ENCODE measurements around the gene GALNT17.

Gene GALNT17

DNA sequence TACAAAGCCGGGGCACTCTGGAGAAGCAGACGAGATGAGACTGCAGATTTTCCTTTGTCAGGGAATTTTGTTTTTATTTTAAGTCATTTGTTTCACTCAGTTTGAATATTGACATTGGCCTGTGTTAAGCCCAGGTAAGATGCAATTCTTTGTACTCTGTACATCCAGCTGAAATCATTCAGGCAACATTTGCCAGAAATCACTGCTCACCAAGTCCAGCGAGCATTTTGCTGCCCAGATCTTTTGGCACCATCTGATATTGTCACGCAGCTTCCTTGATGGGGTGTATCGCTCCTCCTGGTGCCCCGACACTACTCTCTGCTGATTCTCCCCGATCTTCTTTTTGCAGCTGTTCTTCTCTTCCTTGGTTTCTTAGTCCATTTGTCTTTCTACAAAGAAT lies 261.7 kb downstream of the GALNT17 start:
- H3K27ac ChIP-seq (ENCODE audit: low read length): no peak overlapping the region
- DNase-seq: no peak
- H3K9me2 ChIP-seq (replicated peaks; ENCODE audit: insufficient read depth, low read length): no peaks in the 10 kb centered on the region
- H3K4me3 ChIP-seq (ENCODE audit: low read length): no peak overlapping the region
- H4K20me1 ChIP-seq (ENCODE audit: insufficient read depth, low read length): no peaks in the 10 kb centered on the region
- H3K4me1 ChIP-seq (ENCODE audit: low read length): no peaks in the 10 kb centered on the region
- H3F3A ChIP-seq (ENCODE audit: insufficient read depth, low read length): no peaks in the 10 kb centered on the region
- TF ChIP-seq EZH2phosphoT487 (IDR thresholded peaks at IDR 0.05; ENCODE audit: low read length): no peak
- no peaks in the 10 kb centered on the region for H3K36me3 ChIP-seq (replicated peaks; ENCODE audit: insufficient read depth, low read length)
- no peak overlapping the region for H3K9ac ChIP-seq (ENCODE audit: low read length)
- H3K9me3 ChIP-seq (replicated peaks; ENCODE audit: insufficient read depth, low read length): no peaks in the 10 kb centered on the region
- H3K4me2 ChIP-seq (ENCODE audit: low read depth, low read length): no peak overlapping the region
- H3K27me3 ChIP-seq (replicated peaks; ENCODE audit: insufficient read depth, low read length): no peaks in the 10 kb centered on the region
- H2AFZ ChIP-seq (ENCODE audit: low read length): no peak overlapping the region
- H3K79me2 ChIP-seq (ENCODE audit: low read length): no peaks in the 10 kb centered on the region

DNA sequence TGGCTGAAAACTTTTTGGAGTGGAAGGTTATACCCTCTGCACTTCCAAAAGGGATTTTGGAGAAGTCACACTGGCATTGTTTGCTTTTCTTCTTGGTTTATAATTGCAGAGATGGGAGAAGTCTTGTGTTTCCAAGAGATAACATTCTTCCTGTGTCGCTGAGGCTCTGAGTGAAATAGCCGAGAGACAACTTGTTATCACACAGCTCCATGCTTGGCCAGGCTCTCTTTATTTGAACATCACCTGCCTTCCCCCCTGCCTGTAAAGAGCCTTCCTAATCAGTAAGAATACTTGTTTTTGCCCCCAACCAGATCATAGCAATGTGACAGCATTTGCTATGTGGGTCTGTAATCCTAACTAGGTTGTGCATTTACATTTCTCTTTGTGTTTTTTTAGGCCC lies 270.7 kb downstream of the GALNT17 start:
- no peaks in the 10 kb centered on the region for H3K9me2 ChIP-seq (replicated peaks; ENCODE audit: insufficient read depth, low read length)
- H3K36me3 ChIP-seq (replicated peaks; ENCODE audit: insufficient read depth, low read length): no peaks in the 10 kb centered on the region
- H4K20me1 ChIP-seq (ENCODE audit: insufficient read depth, low read length): no peaks in the 10 kb centered on the region
- no peak for TF ChIP-seq EZH2phosphoT487 (IDR thresholded peaks at IDR 0.05; ENCODE audit: low read length)
- TF ChIP-seq, protein P1, sequence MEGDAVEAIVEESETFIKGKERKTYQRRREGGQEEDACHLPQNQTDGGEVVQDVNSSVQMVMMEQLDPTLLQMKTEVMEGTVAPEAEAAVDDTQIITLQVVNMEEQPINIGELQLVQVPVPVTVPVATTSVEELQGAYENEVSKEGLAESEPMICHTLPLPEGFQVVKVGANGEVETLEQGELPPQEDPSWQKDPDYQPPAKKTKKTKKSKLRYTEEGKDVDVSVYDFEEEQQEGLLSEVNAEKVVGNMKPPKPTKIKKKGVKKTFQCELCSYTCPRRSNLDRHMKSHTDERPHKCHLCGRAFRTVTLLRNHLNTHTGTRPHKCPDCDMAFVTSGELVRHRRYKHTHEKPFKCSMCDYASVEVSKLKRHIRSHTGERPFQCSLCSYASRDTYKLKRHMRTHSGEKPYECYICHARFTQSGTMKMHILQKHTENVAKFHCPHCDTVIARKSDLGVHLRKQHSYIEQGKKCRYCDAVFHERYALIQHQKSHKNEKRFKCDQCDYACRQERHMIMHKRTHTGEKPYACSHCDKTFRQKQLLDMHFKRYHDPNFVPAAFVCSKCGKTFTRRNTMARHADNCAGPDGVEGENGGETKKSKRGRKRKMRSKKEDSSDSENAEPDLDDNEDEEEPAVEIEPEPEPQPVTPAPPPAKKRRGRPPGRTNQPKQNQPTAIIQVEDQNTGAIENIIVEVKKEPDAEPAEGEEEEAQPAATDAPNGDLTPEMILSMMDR (IDR thresholded peaks at IDR 0.05; ENCODE audit: low read length): no peak
- no peak for TF ChIP-seq EZH2 (optimal IDR thresholded peaks at IDR 0.05; ENCODE audit: low read depth, low read length)
- H3K79me2 ChIP-seq (ENCODE audit: low read length): no peaks in the 10 kb centered on the region
- DNase-seq: no peak
- H3K4me3 ChIP-seq (ENCODE audit: low read length): no peak overlapping the region
- H3K9ac ChIP-seq (ENCODE audit: low read length): no peak overlapping the region
- no peaks in the 10 kb centered on the region for H3K4me1 ChIP-seq (ENCODE audit: low read length)
- no peak overlapping the region for H3K4me2 ChIP-seq (ENCODE audit: low read depth, low read length)
- no peak overlapping the region for H2AFZ ChIP-seq (ENCODE audit: low read length)
- H3K27me3 ChIP-seq (replicated peaks; ENCODE audit: insufficient read depth, low read length): no peaks in the 10 kb centered on the region
- H3K27ac ChIP-seq (ENCODE audit: low read length): no peak overlapping the region
- no peaks in the 10 kb centered on the region for H3F3A ChIP-seq (ENCODE audit: insufficient read depth, low read length)
- no peaks in the 10 kb centered on the region for H3K9me3 ChIP-seq (replicated peaks; ENCODE audit: insufficient read depth, low read length)

DNA sequence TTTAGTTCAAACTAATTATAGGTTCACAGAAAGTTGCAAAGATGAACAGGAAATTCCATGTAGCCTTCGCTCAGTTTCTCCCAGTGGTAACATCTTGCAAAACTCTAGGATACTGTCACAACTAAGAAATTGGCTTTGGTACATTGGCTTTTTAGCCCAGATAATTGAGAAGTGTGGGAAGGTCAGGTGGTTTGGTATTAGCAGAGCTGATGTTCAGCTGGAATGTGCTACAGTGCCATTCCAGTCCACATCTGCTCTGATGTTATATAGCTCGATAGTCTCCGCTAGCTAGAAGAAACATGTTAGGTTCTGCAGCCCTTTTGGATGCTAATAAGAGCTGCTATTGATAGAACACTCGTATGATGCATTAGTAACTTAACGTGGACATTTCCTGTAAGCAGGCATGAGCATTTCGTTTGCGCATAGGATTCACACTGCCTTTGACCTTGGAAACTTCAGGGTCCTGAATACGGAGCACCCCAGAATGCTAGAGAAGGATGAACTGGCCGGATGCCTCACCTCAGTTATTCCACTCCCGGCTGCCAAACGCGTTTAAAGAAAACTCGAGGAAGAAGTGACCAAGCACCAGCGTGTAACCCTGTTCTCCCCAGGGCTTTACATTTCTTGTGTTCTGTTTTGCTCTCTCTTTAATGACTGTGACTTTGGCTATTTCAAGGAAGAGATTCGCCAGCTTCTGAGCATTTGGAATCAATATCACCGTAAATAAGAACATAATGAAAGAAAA lies 271.4 kb downstream of the GALNT17 start:
- no peak for DNase-seq
- H3K4me2 ChIP-seq (ENCODE audit: low read depth, low read length): no peak overlapping the region
- no peaks in the 10 kb centered on the region for H4K20me1 ChIP-seq (ENCODE audit: insufficient read depth, low read length)
- H3K27ac ChIP-seq (ENCODE audit: low read length): no peak overlapping the region
- H2AFZ ChIP-seq (ENCODE audit: low read length): no peak overlapping the region
- H3K9me2 ChIP-seq (replicated peaks; ENCODE audit: insufficient read depth, low read length): no peaks in the 10 kb centered on the region
- TF ChIP-seq EZH2 (optimal IDR thresholded peaks at IDR 0.05; ENCODE audit: low read depth, low read length) (no peak), EZH2phosphoT487 (IDR thresholded peaks at IDR 0.05; ENCODE audit: low read length) (no peak)
- TF ChIP-seq, protein P1 (IDR thresholded peaks at IDR 0.05; ENCODE audit: low read length): no peak
- no peaks in the 10 kb centered on the region for H3K36me3 ChIP-seq (replicated peaks; ENCODE audit: insufficient read depth, low read length)
- no peaks in the 10 kb centered on the region for H3K27me3 ChIP-seq (replicated peaks; ENCODE audit: insufficient read depth, low read length)
- H3K4me3 ChIP-seq (ENCODE audit: low read length): no peak overlapping the region
- no peaks in the 10 kb centered on the region for H3K9me3 ChIP-seq (replicated peaks; ENCODE audit: insufficient read depth, low read length)
- no peak overlapping the region for H3K9ac ChIP-seq (ENCODE audit: low read length)
- no peaks in the 10 kb centered on the region for H3K79me2 ChIP-seq (ENCODE audit: low read length)
- no peaks in the 10 kb centered on the region for H3K4me1 ChIP-seq (ENCODE audit: low read length)
- no peaks in the 10 kb centered on the region for H3F3A ChIP-seq (ENCODE audit: insufficient read depth, low read length)

DNA sequence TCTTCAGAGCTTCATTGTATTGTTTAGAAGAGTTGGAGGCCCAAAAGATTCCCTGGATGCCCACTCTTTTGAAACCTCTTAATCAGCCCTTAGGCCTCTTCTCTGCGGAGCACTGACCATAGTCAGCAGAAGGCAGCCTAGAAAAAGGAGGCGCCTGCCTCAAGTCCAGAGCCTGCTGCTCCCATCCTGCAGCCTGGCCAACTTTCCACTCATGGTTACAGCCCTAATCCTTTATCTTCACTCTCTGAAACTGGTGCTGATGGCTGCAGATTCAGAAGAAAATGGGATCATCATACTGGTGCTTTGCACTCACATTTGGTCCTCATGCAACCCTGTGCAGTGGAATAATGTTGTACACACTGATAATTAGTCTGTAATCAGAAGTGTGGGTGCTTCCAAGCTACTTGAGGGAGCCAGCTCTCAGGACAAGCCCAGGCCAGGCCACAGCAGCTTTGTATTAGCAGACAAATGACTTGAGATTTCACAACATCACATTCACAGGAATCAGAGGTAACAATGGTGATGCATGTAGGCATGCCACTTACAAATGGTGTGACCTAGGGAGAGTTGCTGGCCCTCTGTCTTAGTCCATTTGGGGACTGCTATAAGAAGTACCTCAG lies 272.9 kb downstream of the GALNT17 start:
- Histone ChIP-seq H3K4me1 (ENCODE audit: low read length) (no peaks in the 10 kb centered on the region), H3K4me2 (ENCODE audit: low read depth, low read length) (no peak overlapping the region), H3K27ac (ENCODE audit: low read length) (no peak overlapping the region), H3K9me3 (replicated peaks; ENCODE audit: insufficient read depth, low read length) (no peaks in the 10 kb centered on the region), H3F3A (ENCODE audit: insufficient read depth, low read length) (no peaks in the 10 kb centered on the region), H3K9ac (ENCODE audit: low read length) (no peak overlapping the region), H4K20me1 (ENCODE audit: insufficient read depth, low read length) (no peaks in the 10 kb centered on the region), H3K79me2 (ENCODE audit: low read length) (no peaks in the 10 kb centered on the region), H3K4me3 (ENCODE audit: low read length) (no peak overlapping the region), H3K9me2 (replicated peaks; ENCODE audit: insufficient read depth, low read length) (no peaks in the 10 kb centered on the region), H3K27me3 (replicated peaks; ENCODE audit: insufficient read depth, low read length) (no peaks in the 10 kb centered on the region), H3K36me3 (replicated peaks; ENCODE audit: insufficient read depth, low read length) (no peaks in the 10 kb centered on the region), H2AFZ (ENCODE audit: low read length) (no peak overlapping the region)
- DNase-seq: no peak
- TF ChIP-seq EZH2 (optimal IDR thresholded peaks at IDR 0.05; ENCODE audit: low read depth, low read length) (no peak), EZH2phosphoT487 (IDR thresholded peaks at IDR 0.05; ENCODE audit: low read length) (no peak)
- TF ChIP-seq, protein P1 (IDR thresholded peaks at IDR 0.05; ENCODE audit: low read length): no peak
